WTC11 (cell line): ENCODE measurements around the gene VTI1B. TPM values are rescaled to one million over a fixed set of nuclear protein-coding genes. Genes with fewer than 3 reads are reported as not detected.
A peak's percentile ranks its signal among the peaks of the same experiment; 100 is the strongest.

Experiments used
- FOXJ3 ChIP-seq: sonication (generic); formaldehyde crosslinking; IDR thresholded peaks from 2 replicates; pipeline ENCODE4 v1.9.0; 2021; ENCODE audit warnings: missing genetic modification reagents, mild to moderate bottlenecking, borderline replicate concordance
- HMGA2 ChIP-seq: fragments of 250-450 bp; sonication (Bioruptor Pico); IDR thresholded peaks from 2 replicates; pipeline ENCODE4 v1.4.0; 2021; ENCODE audit warnings: mild to moderate bottlenecking, moderate library complexity
- IRF2 ChIP-seq: sonication (generic); formaldehyde crosslinking; IDR thresholded peaks from 2 replicates; pipeline ENCODE4 v1.8.0; 2022; ENCODE audit warnings: low read depth, missing genetic modification reagents, borderline replicate concordance
- NFATC4 ChIP-seq: fragments of 250-450 bp; sonication (Bioruptor Pico); IDR thresholded peaks from 2 replicates; pipeline ENCODE4 v1.9.0; 2021; ENCODE audit warnings: mild to moderate bottlenecking
- NR2C2 ChIP-seq: sonication (generic); formaldehyde crosslinking; IDR thresholded peaks from 2 replicates; pipeline ENCODE4 v1.8.0; 2022; ENCODE audit warnings: mild to moderate bottlenecking, missing genetic modification reagents
- PRRX2 ChIP-seq: fragments of 250-450 bp; sonication (Bioruptor Pico); IDR thresholded peaks from 2 replicates; pipeline ENCODE4 v1.8.0; 2021; ENCODE audit warnings: mild to moderate bottlenecking
- SMAD3 ChIP-seq: sonication (generic); formaldehyde crosslinking; IDR thresholded peaks from 2 replicates; pipeline ENCODE4 v1.8.0; 2022; ENCODE audit warnings: missing genetic modification reagents, mild to moderate bottlenecking, borderline replicate concordance
- ZNF416 ChIP-seq: fragments of 250-450 bp; sonication (Bioruptor Pico); IDR thresholded peaks from 2 replicates; pipeline ENCODE4 v1.9.0; 2021; ENCODE audit warnings: mild to moderate bottlenecking, inconsistent platforms
- total RNA-seq: library from RNA; stranded (reverse); gene quantifications from 3 replicates; pipeline ENCODE4 v1.2.3, GENCODE V29; 2021
- TF ChIP-seq, protein P1 (sequence below): sonication (generic); formaldehyde crosslinking; IDR thresholded peaks from 2 replicates; pipeline ENCODE4 v1.8.0; 2022; ENCODE audit warnings: missing genetic modification reagents
- TF ChIP-seq, protein P2 (sequence below): sonication (generic); formaldehyde crosslinking; IDR thresholded peaks from 2 replicates; pipeline ENCODE4 v1.8.0; 2023; ENCODE audit warnings: missing genetic modification reagents
- TF ChIP-seq, protein P3 (sequence below): sonication (generic); formaldehyde crosslinking; IDR thresholded peaks from 2 replicates; pipeline ENCODE4 v1.8.0; 2022; ENCODE audit warnings: mild to moderate bottlenecking, missing genetic modification reagents
- TF ChIP-seq, protein P4 (sequence below): fragments of 250-450 bp; sonication (Bioruptor Pico); IDR thresholded peaks from 2 replicates; pipeline ENCODE4 v1.9.0; 2021; ENCODE audit warnings: mild to moderate bottlenecking, borderline replicate concordance
- TF ChIP-seq, protein P5 (sequence below): sonication (generic); formaldehyde crosslinking; IDR thresholded peaks from 2 replicates; pipeline ENCODE4 v1.8.1; 2023; ENCODE audit warnings: mild to moderate bottlenecking, missing genetic modification reagents
- TF ChIP-seq, protein P6 (sequence below): sonication (generic); formaldehyde crosslinking; IDR thresholded peaks from 2 replicates; pipeline ENCODE4 v1.8.0; 2023; ENCODE audit warnings: missing genetic modification reagents, mild to moderate bottlenecking, borderline replicate concordance
- TF ChIP-seq, protein P7 (sequence below): sonication (generic); formaldehyde crosslinking; IDR thresholded peaks from 2 replicates; pipeline ENCODE4 v1.8.1; 2023; ENCODE audit warnings: mild to moderate bottlenecking, missing genetic modification reagents, moderate library complexity
- TF ChIP-seq, protein P8 (sequence below): fragments of 250-450 bp; sonication (Bioruptor Pico); IDR thresholded peaks from 2 replicates; pipeline ENCODE4 v1.9.0; 2021; ENCODE audit warnings: mild to moderate bottlenecking
- TF ChIP-seq, protein P9 (sequence below): sonication (generic); formaldehyde crosslinking; IDR thresholded peaks from 2 replicates; pipeline ENCODE4 v1.8.0; 2022; ENCODE audit warnings: mild to moderate bottlenecking, missing genetic modification reagents

VTI1B gene
- total RNA-seq, 1 experiment from 2014 or later = 108 TPM

DNA sequence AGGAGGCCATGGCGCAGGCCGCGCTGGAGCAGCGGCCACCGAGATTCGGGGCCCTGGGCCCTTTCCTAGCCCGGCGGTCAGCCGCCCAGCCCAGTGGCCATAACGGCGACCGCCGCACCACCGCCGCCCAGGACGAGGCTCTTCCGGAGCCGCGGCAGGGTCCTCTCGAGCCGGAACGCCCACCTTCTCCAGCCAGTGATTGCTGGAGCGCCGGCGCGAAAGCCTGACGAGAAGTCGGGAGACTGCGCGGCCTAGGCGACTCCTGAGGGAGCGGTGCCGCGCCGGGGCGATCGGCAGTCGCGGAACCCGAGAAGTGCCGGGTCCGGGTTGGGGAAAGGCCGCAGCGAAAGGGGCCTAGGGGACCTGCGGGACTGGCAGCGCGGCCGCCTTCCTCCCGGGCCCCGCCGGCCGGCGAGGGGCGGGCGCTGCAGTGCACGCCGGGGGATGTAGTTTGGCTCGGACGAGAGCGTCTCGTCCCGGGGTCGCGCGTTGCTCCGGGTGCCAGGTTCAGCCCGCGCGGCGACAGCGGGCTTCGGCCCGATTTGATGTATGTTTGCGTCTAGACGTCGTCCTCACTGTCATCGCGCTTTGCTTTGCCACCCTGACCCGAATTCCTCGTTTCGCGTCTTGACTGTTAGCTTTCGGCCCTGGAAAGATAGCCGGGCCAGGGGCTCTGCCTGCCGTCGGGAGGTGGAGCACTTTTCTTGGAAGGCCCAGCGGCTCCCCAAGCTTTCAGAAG is at the start of gene VTI1B (continued):
- TF ChIP-seq, protein P1, sequence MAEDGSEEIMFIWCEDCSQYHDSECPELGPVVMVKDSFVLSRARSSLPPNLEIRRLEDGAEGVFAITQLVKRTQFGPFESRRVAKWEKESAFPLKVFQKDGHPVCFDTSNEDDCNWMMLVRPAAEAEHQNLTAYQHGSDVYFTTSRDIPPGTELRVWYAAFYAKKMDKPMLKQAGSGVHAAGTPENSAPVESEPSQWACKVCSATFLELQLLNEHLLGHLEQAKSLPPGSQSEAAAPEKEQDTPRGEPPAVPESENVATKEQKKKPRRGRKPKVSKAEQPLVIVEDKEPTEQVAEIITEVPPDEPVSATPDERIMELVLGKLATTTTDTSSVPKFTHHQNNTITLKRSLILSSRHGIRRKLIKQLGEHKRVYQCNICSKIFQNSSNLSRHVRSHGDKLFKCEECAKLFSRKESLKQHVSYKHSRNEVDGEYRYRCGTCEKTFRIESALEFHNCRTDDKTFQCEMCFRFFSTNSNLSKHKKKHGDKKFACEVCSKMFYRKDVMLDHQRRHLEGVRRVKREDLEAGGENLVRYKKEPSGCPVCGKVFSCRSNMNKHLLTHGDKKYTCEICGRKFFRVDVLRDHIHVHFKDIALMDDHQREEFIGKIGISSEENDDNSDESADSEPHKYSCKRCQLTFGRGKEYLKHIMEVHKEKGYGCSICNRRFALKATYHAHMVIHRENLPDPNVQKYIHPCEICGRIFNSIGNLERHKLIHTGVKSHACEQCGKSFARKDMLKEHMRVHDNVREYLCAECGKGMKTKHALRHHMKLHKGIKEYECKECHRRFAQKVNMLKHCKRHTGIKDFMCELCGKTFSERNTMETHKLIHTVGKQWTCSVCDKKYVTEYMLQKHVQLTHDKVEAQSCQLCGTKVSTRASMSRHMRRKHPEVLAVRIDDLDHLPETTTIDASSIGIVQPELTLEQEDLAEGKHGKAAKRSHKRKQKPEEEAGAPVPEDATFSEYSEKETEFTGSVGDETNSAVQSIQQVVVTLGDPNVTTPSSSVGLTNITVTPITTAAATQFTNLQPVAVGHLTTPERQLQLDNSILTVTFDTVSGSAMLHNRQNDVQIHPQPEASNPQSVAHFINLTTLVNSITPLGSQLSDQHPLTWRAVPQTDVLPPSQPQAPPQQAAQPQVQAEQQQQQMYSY (CRISPR knock-in tag) = no peak
- TF ChIP-seq HMGA2 (CRISPR knock-in tag) = no peak
- TF ChIP-seq NFATC4 (CRISPR knock-in tag) = peak; percentile 76; the same call in 1 of the 2 replicates
- TF ChIP-seq, protein P2, sequence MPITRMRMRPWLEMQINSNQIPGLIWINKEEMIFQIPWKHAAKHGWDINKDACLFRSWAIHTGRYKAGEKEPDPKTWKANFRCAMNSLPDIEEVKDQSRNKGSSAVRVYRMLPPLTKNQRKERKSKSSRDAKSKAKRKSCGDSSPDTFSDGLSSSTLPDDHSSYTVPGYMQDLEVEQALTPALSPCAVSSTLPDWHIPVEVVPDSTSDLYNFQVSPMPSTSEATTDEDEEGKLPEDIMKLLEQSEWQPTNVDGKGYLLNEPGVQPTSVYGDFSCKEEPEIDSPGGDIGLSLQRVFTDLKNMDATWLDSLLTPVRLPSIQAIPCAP = no peak
- peak; percentile 39; the same call in 1 of the 2 replicates for TF ChIP-seq ZNF416 (CRISPR knock-in tag)
- TF ChIP-seq, protein P3, sequence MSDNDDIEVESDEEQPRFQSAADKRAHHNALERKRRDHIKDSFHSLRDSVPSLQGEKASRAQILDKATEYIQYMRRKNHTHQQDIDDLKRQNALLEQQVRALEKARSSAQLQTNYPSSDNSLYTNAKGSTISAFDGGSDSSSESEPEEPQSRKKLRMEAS = peak; percentile 37; the same call in 1 of the 2 replicates
- no peak for TF ChIP-seq NR2C2 (CRISPR knock-in tag)
- 0 out of 2 replicates have a peak, but pooled peaks have one; percentile 40 for TF ChIP-seq IRF2 (CRISPR knock-in tag)
- TF ChIP-seq PRRX2 (CRISPR knock-in tag) = 0 out of 2 replicates have a peak, but pooled peaks have one; percentile 7
- TF ChIP-seq, protein P4, sequence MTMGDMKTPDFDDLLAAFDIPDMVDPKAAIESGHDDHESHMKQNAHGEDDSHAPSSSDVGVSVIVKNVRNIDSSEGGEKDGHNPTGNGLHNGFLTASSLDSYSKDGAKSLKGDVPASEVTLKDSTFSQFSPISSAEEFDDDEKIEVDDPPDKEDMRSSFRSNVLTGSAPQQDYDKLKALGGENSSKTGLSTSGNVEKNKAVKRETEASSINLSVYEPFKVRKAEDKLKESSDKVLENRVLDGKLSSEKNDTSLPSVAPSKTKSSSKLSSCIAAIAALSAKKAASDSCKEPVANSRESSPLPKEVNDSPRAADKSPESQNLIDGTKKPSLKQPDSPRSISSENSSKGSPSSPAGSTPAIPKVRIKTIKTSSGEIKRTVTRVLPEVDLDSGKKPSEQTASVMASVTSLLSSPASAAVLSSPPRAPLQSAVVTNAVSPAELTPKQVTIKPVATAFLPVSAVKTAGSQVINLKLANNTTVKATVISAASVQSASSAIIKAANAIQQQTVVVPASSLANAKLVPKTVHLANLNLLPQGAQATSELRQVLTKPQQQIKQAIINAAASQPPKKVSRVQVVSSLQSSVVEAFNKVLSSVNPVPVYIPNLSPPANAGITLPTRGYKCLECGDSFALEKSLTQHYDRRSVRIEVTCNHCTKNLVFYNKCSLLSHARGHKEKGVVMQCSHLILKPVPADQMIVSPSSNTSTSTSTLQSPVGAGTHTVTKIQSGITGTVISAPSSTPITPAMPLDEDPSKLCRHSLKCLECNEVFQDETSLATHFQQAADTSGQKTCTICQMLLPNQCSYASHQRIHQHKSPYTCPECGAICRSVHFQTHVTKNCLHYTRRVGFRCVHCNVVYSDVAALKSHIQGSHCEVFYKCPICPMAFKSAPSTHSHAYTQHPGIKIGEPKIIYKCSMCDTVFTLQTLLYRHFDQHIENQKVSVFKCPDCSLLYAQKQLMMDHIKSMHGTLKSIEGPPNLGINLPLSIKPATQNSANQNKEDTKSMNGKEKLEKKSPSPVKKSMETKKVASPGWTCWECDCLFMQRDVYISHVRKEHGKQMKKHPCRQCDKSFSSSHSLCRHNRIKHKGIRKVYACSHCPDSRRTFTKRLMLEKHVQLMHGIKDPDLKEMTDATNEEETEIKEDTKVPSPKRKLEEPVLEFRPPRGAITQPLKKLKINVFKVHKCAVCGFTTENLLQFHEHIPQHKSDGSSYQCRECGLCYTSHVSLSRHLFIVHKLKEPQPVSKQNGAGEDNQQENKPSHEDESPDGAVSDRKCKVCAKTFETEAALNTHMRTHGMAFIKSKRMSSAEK (CRISPR knock-in tag) = peak; percentile 77; the same call in 1 of the 2 replicates
- no peak for TF ChIP-seq FOXJ3
- TF ChIP-seq, protein P5, sequence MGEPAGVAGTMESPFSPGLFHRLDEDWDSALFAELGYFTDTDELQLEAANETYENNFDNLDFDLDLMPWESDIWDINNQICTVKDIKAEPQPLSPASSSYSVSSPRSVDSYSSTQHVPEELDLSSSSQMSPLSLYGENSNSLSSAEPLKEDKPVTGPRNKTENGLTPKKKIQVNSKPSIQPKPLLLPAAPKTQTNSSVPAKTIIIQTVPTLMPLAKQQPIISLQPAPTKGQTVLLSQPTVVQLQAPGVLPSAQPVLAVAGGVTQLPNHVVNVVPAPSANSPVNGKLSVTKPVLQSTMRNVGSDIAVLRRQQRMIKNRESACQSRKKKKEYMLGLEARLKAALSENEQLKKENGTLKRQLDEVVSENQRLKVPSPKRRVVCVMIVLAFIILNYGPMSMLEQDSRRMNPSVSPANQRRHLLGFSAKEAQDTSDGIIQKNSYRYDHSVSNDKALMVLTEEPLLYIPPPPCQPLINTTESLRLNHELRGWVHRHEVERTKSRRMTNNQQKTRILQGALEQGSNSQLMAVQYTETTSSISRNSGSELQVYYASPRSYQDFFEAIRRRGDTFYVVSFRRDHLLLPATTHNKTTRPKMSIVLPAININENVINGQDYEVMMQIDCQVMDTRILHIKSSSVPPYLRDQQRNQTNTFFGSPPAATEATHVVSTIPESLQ (CRISPR knock-in tag) = peak; percentile 64; the same call in 1 of the 2 replicates
- TF ChIP-seq, protein P6, sequence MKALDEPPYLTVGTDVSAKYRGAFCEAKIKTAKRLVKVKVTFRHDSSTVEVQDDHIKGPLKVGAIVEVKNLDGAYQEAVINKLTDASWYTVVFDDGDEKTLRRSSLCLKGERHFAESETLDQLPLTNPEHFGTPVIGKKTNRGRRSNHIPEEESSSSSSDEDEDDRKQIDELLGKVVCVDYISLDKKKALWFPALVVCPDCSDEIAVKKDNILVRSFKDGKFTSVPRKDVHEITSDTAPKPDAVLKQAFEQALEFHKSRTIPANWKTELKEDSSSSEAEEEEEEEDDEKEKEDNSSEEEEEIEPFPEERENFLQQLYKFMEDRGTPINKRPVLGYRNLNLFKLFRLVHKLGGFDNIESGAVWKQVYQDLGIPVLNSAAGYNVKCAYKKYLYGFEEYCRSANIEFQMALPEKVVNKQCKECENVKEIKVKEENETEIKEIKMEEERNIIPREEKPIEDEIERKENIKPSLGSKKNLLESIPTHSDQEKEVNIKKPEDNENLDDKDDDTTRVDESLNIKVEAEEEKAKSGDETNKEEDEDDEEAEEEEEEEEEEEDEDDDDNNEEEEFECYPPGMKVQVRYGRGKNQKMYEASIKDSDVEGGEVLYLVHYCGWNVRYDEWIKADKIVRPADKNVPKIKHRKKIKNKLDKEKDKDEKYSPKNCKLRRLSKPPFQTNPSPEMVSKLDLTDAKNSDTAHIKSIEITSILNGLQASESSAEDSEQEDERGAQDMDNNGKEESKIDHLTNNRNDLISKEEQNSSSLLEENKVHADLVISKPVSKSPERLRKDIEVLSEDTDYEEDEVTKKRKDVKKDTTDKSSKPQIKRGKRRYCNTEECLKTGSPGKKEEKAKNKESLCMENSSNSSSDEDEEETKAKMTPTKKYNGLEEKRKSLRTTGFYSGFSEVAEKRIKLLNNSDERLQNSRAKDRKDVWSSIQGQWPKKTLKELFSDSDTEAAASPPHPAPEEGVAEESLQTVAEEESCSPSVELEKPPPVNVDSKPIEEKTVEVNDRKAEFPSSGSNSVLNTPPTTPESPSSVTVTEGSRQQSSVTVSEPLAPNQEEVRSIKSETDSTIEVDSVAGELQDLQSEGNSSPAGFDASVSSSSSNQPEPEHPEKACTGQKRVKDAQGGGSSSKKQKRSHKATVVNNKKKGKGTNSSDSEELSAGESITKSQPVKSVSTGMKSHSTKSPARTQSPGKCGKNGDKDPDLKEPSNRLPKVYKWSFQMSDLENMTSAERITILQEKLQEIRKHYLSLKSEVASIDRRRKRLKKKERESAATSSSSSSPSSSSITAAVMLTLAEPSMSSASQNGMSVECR = peak; percentile 6; the same call in 1 of the 2 replicates
- 0 out of 2 replicates have a peak, but pooled peaks have one; percentile 33 for TF ChIP-seq SMAD3 (CRISPR knock-in tag)
- TF ChIP-seq, protein P7, sequence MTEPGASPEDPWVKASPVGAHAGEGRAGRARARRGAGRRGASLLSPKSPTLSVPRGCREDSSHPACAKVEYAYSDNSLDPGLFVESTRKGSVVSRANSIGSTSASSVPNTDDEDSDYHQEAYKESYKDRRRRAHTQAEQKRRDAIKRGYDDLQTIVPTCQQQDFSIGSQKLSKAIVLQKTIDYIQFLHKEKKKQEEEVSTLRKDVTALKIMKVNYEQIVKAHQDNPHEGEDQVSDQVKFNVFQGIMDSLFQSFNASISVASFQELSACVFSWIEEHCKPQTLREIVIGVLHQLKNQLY = no peak
- TF ChIP-seq, protein P8, sequence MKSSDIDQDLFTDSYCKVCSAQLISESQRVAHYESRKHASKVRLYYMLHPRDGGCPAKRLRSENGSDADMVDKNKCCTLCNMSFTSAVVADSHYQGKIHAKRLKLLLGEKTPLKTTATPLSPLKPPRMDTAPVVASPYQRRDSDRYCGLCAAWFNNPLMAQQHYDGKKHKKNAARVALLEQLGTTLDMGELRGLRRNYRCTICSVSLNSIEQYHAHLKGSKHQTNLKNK = no peak; the same call in 1 of the 2 replicates
- TF ChIP-seq, protein P9, sequence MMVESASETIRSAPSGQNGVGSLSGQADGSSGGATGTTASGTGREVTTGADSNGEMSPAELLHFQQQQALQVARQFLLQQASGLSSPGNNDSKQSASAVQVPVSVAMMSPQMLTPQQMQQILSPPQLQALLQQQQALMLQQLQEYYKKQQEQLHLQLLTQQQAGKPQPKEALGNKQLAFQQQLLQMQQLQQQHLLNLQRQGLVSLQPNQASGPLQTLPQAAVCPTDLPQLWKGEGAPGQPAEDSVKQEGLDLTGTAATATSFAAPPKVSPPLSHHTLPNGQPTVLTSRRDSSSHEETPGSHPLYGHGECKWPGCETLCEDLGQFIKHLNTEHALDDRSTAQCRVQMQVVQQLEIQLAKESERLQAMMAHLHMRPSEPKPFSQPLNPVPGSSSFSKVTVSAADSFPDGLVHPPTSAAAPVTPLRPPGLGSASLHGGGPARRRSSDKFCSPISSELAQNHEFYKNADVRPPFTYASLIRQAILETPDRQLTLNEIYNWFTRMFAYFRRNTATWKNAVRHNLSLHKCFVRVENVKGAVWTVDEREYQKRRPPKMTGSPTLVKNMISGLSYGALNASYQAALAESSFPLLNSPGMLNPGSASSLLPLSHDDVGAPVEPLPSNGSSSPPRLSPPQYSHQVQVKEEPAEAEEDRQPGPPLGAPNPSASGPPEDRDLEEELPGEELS (CRISPR knock-in tag) = no peak; the same call in 1 of the 2 replicates
